HEK293 (cell line): ENCODE results near the gene PCMT1.

Experiments used
- CTCF ChIP-seq: fragments of 450-650 bp; formaldehyde crosslinking; IDR thresholded peaks from 2 replicates; pipeline ENCODE4 v1.5.1; 2016; ENCODE audit warnings: missing biosample characterization, missing genetic modification characterization
- ZBTB8A ChIP-seq: fragments of 450-650 bp; formaldehyde crosslinking; IDR thresholded peaks from 2 replicates; pipeline ENCODE4 v1.5.1; 2016; ENCODE audit warnings: missing biosample characterization, missing genetic modification characterization
- ZFP41 ChIP-seq: fragments of 450-650 bp; formaldehyde crosslinking; IDR thresholded peaks from 2 replicates; pipeline ENCODE4 v1.5.1; 2016; ENCODE audit warnings: missing biosample characterization, missing genetic modification characterization, borderline replicate concordance
- ZNF146 ChIP-seq: fragments of 450-650 bp; formaldehyde crosslinking; IDR thresholded peaks from 2 replicates; pipeline ENCODE4 v1.5.1; 2016; ENCODE audit warnings: missing biosample characterization, missing genetic modification characterization

- no peak for TF ChIP-seq ZFP41 (tag by site-specific recombination)
- no peak for TF ChIP-seq ZNF146
- no peak for TF ChIP-seq ZBTB8A (tag by site-specific recombination)
- TF ChIP-seq CTCF = no peak
Measured at GRCh38 chr6:149809798-149810197, 60.3 kb downstream of the PCMT1 start.
